DOHH2 (cell line): Measurements from ENCODE around the gene VWF.

Experiments used
- EZH2phosphoT487 ChIP-seq: fragments of 200-600 bp; sonication (generic); IDR thresholded peaks from 2 replicates; pipeline ENCODE4 v1.6.1; 2017; ENCODE audit warnings: borderline replicate concordance, mild to moderate bottlenecking, antibody characterized with exemption, low read length, moderate library complexity, mixed read lengths
- TF ChIP-seq, protein P1 (sequence below): fragments of 200-600 bp; sonication (generic); IDR thresholded peaks from one replicate; pipeline ENCODE4 v1.5.1; 2014; ENCODE audit warnings: antibody characterized with exemption, mild to moderate bottlenecking, low read depth, low read length; ENCODE audit not compliant: poor library complexity, severe bottlenecking

DNA sequence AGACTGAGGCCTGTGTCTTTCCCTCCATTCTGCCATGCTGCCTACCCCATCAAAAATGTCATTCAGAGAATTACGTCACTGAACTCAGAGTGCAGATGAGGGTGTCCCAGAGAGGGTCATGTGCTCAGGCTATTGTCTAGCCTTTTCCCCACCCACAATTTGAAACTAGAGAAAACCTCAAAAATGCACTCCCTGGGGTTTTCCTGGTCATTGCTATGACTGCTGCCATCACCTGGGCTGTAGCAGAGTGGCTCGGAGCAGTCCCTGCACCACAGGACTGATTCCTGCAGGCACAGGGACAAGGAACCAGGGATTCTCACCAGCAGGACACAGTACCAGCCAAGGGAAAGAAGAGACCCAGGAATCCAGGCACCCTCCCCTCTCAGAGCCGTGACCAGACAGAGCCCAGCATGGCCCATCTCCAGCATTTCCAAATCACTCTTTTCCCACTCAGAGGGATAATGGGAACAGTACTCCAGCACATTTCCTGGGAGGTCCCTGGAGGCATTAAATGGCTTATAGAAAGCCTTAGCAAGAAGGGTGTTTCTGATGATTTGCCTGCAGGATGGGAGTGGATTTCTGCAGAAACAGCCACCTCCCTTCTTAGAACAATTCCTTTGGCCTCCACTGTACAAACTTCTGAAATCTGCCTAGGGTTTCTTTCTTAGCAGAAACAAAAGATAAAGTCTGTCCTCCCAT is 45.9 kb downstream of the VWF start:
- TF ChIP-seq EZH2phosphoT487: no peak
- TF ChIP-seq, protein P1, sequence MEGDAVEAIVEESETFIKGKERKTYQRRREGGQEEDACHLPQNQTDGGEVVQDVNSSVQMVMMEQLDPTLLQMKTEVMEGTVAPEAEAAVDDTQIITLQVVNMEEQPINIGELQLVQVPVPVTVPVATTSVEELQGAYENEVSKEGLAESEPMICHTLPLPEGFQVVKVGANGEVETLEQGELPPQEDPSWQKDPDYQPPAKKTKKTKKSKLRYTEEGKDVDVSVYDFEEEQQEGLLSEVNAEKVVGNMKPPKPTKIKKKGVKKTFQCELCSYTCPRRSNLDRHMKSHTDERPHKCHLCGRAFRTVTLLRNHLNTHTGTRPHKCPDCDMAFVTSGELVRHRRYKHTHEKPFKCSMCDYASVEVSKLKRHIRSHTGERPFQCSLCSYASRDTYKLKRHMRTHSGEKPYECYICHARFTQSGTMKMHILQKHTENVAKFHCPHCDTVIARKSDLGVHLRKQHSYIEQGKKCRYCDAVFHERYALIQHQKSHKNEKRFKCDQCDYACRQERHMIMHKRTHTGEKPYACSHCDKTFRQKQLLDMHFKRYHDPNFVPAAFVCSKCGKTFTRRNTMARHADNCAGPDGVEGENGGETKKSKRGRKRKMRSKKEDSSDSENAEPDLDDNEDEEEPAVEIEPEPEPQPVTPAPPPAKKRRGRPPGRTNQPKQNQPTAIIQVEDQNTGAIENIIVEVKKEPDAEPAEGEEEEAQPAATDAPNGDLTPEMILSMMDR: no peak
